Measurements from ENCODE around the gene TEAD1.

- TF ChIP-seq CTCF (IDR thresholded peaks at IDR 0.05; ENCODE audit: low read length) (no peak), EZH2phosphoT487 (IDR thresholded peaks at IDR 0.05; ENCODE audit: low read length) (no peak)
These were observed 9.8 kb upstream of the TEAD1 start for GRCh38 chr11:12664385-12664784.
